Kidney epithelial cell (primary cell): ENCODE measurements around the gene TFB1M. TPM values are rescaled to one million over a fixed set of nuclear protein-coding genes. Genes with fewer than 3 reads are reported as not detected.

Experiments used
- DNase-seq: peaks from one replicate; pipeline ENCODE4 v3.0.0-alpha.2; 2010; ENCODE audit warnings: low read depth
- H3K27me3 ChIP-seq: 2 replicates; pipeline ENCODE4 v1.6.0; 2011; ENCODE audit warnings: low read length; ENCODE audit not compliant: control insufficient read depth, insufficient read depth
- H3K36me3 ChIP-seq: 2 replicates; pipeline ENCODE4 v1.5.1; 2011; ENCODE audit warnings: low read length; ENCODE audit not compliant: control insufficient read depth, insufficient read depth
- H3K4me3 ChIP-seq: 2 replicates; pipeline ENCODE4 v1.5.1; 2011; ENCODE audit warnings: low read depth, mild to moderate bottlenecking, control low read depth, low read length
- CTCF ChIP-seq: IDR thresholded peaks from 2 replicates; pipeline ENCODE4 v1.5.1; 2011; ENCODE audit warnings: mild to moderate bottlenecking, moderate library complexity, low read length, control low read depth, inconsistent platforms; ENCODE audit not compliant: insufficient read depth, poor library complexity, severe bottlenecking
- total RNA-seq: library from RNA; depleted of rRNA; stranded (reverse); fragments of >200 nt; gene quantifications from 2 replicates; pipeline ENCODE4 v1.2.3, GENCODE V29; 2015

TFB1M gene
- total RNA-seq, 1 donor from 2014 or later: 20.5 TPM

- no peak for TF ChIP-seq CTCF
- no peak overlapping the region for H3K4me3 ChIP-seq
- H3K27me3 ChIP-seq: no peaks in the 10 kb centered on the region
- H3K36me3 ChIP-seq: no peaks in the 10 kb centered on the region
- DNase-seq: no peak
These were observed 2.7 kb downstream of the TFB1M start for GRCh38 chr6:155311583-155311982.

- Histone ChIP-seq H3K4me3 (no peak overlapping the region), H3K27me3 (no peaks in the 10 kb centered on the region), H3K36me3 (no peaks in the 10 kb centered on the region)
- no peak for TF ChIP-seq CTCF
- DNase-seq: no peak
These were observed 3.2 kb downstream of the TFB1M start for GRCh38 chr6:155311086-155311485.

- TF ChIP-seq CTCF: no peak
- Histone ChIP-seq H3K27me3 (no peaks in the 10 kb centered on the region), H3K4me3 (no peak overlapping the region), H3K36me3 (no peaks in the 10 kb centered on the region)
- DNase-seq: no peak
These were observed 3.7 kb downstream of the TFB1M start for GRCh38 chr6:155310596-155310995.

- Histone ChIP-seq H3K4me3 (no peak overlapping the region), H3K27me3 (no peaks in the 10 kb centered on the region), H3K36me3 (no peaks in the 10 kb centered on the region)
- no peak for DNase-seq
- TF ChIP-seq CTCF: no peak
These were observed 5.1 kb downstream of the TFB1M start for GRCh38 chr6:155309150-155309549.

GRCh38 chr6:155306958-155307357, 7.3 kb downstream of the TFB1M start:
- no peaks in the 10 kb centered on the region for H3K27me3 ChIP-seq
- H3K36me3 ChIP-seq: no peaks in the 10 kb centered on the region
- DNase-seq: no peak
- no peak for TF ChIP-seq CTCF
- H3K4me3 ChIP-seq: no peak overlapping the region

GRCh38 chr6:155303361-155303870, 10.9 kb downstream of the TFB1M start:
- no peak for TF ChIP-seq CTCF
- DNase-seq: no peak
- Histone ChIP-seq H3K36me3 (no peaks in the 10 kb centered on the region), H3K4me3 (no peak overlapping the region), H3K27me3 (no peaks in the 10 kb centered on the region)
